Small intestine (tissue), 7 donors: ENCODE measurements around the gene MAP3K20. TPM values are rescaled to one million over a fixed set of nuclear protein-coding genes. Genes with fewer than 3 reads are reported as not detected.

Source experiments
- DNase-seq, 2 donors: peaks; one replicate each; pipeline versions ENCODE4 v3.0.0 to v3.0.0-alpha.2; 2013
- FAIRE-seq: peaks from 2 replicates; lab custom pipeline; 2012; peaks lifted over from hg19 to GRCh38; lab: Jason Lieb, UNC
- H3K27ac ChIP-seq, 3 donors: one replicate each; pipeline ENCODE4 v1.5.1; 2013; ENCODE audit warnings: low read length in 2 of 3, mild to moderate bottlenecking in 2 of 3, control low read depth in 1 of 3, inconsistent platforms in 1 of 3, low read depth in 1 of 3, moderate library complexity in 1 of 3
- H3K27me3 ChIP-seq, 3 donors: one replicate each; pipeline ENCODE4 v1.6.1; 2013; ENCODE audit warnings: low read length in 3 of 3, inconsistent platforms in 1 of 3; ENCODE audit not compliant: control insufficient read depth in 3 of 3, insufficient read depth in 3 of 3
- H3K36me3 ChIP-seq, 3 donors: one replicate each; pipeline ENCODE4 v1.6.1; 2013; ENCODE audit warnings: low read length in 3 of 3, inconsistent platforms in 1 of 3, low read depth in 1 of 3, mild to moderate bottlenecking in 1 of 3, moderate library complexity in 1 of 3; ENCODE audit not compliant: control insufficient read depth in 3 of 3, insufficient read depth in 2 of 3
- H3K4me1 ChIP-seq, 3 donors: one replicate each; pipeline ENCODE4 v1.6.1; 2013; ENCODE audit warnings: low read length in 2 of 3, inconsistent platforms in 1 of 3, low read depth in 1 of 3, mild to moderate bottlenecking in 1 of 3, moderate library complexity in 1 of 3; ENCODE audit not compliant: control insufficient read depth in 3 of 3, insufficient read depth in 2 of 3
- H3K4me3 ChIP-seq, 3 donors: one replicate each; pipeline ENCODE4 v1.5.1; 2013; ENCODE audit warnings: low read length in 3 of 3, control low read depth in 1 of 3, inconsistent platforms in 1 of 3, low read depth in 1 of 3, mild to moderate bottlenecking in 1 of 3, moderate library complexity in 1 of 3
- H3K9me3 ChIP-seq, 2 donors: one replicate each; pipeline ENCODE4 v1.6.1; 2013; ENCODE audit warnings: low read depth in 1 of 2, low read length in 1 of 2; ENCODE audit not compliant: control insufficient read depth in 2 of 2, insufficient read depth in 1 of 2
- WGBS, 3 donors: extraction: QIAGEN DNeasy Blood & Tissue Kit; methylation state at CpG; one replicate each; pipeline ENCODE4 v1.1.7; 2013; 5-methylcytosine and 5-hydroxymethylcytosine counted together
- polyA plus RNA-seq, 4 donors: library from polyadenylated mRNA; stranded (reverse) in 3 of 4; unstranded in 1 of 4; fragments of 200-250 nt in 3 of 4; fragments of 120-200 nt in 1 of 4; gene quantifications; one replicate each; pipeline versions ENCODE4 v1.2.1 to v1.2.3, GENCODE V29; 2013
- donor health status: healthy with polysubstance abuse.
- donor health status: control.
- donor health status: control.
- donor health status: Bipolar disorder and iron deficiency.
- donor health status: healthy.

The MAP3K20 gene
- polyA plus RNA-seq, 4 donors = 2.0 to 24.5 (median 13.5) TPM

GRCh38 chr2:173191601-173192000, 116.0 kb downstream of the MAP3K20 start:
- H3K27me3 ChIP-seq = no peaks in the 10 kb centered on the region
- peaks cover 0 to 7% (median 3%) of the 10 kb centered on the region in 3 donors for H3K36me3 ChIP-seq
- H3K9me3 ChIP-seq = no peaks in the 10 kb centered on the region
- H3K4me1 ChIP-seq = peaks cover 0 to 3% (median 2%) of the 10 kb centered on the region in 3 donors
- FAIRE-seq (no peak), DNase-seq (no peak)
- H3K27ac ChIP-seq = no peak overlapping the region
- 75 to 80% (median 78%) methylated on average over 3 of the region's 3 CpGs for WGBS, 3 donors
- no peak overlapping the region for H3K4me3 ChIP-seq

- no peaks in the 10 kb centered on the region for H3K9me3 ChIP-seq
- DNase-seq (no peak), FAIRE-seq (no peak)
- 76 to 83% (median 78%) methylated on average over 4 of the region's 4 CpGs for WGBS, 3 donors
- H3K4me1 ChIP-seq = peaks cover 0 to 3% (median 2%) of the 10 kb centered on the region in 3 donors
- no peaks in the 10 kb centered on the region for H3K27me3 ChIP-seq
- H3K27ac ChIP-seq = no peak overlapping the region
- H3K36me3 ChIP-seq = peaks cover 0 to 7% (median 3%) of the 10 kb centered on the region in 3 donors
- no peak overlapping the region for H3K4me3 ChIP-seq
Observed at GRCh38 chr2:173192071-173192470, 116.4 kb downstream of the MAP3K20 start.

GRCh38 chr2:173193925-173194324, 118.3 kb downstream of the MAP3K20 start:
- DNase-seq (no peak), FAIRE-seq (no peak)
- Histone ChIP-seq H3K27me3 (no peaks in the 10 kb centered on the region), H3K36me3 (peaks cover 0 to 9% (median 3%) of the 10 kb centered on the region in 3 donors), H3K4me1 (no peaks in the 10 kb centered on the region), H3K4me3 (no peak overlapping the region), H3K27ac (no peak overlapping the region), H3K9me3 (no peaks in the 10 kb centered on the region)
- WGBS, 3 donors = 74 to 88% (median 75%) methylated on average over 1 of the region's 1 CpG

GRCh38 chr2:173195100-173195499, 119.5 kb downstream of the MAP3K20 start:
- H3K9me3 ChIP-seq = no peaks in the 10 kb centered on the region
- no peaks in the 10 kb centered on the region for H3K27me3 ChIP-seq
- DNase-seq (no peak), FAIRE-seq (no peak)
- H3K27ac ChIP-seq = no peak overlapping the region
- no peak overlapping the region for H3K4me3 ChIP-seq
- H3K4me1 ChIP-seq = no peaks in the 10 kb centered on the region
- H3K36me3 ChIP-seq = peaks cover 0 to 9% (median 3%) of the 10 kb centered on the region in 3 donors
- WGBS, 3 donors = 76 to 95% (median 92%) methylated on average over 3 of the region's 3 CpGs

GRCh38 chr2:173196080-173196479, 120.4 kb downstream of the MAP3K20 start:
- Histone ChIP-seq H3K9me3 (no peaks in the 10 kb centered on the region), H3K27ac (no peak overlapping the region), H3K4me1 (no peaks in the 10 kb centered on the region), H3K27me3 (no peaks in the 10 kb centered on the region), H3K4me3 (no peak overlapping the region), H3K36me3 (peaks cover 0 to 12% (median 3%) of the 10 kb centered on the region in 3 donors)
- FAIRE-seq (no peak), DNase-seq (no peak)
- 95 to 99% (median 95%) methylated on average over 6 of the region's 6 CpGs for WGBS, 3 donors

- no peak overlapping the region for H3K4me3 ChIP-seq
- no peak for DNase-seq
- 90 to 99% (median 94%) methylated on average over 4 of the region's 4 CpGs for WGBS, 3 donors
- peaks cover 0 to 12% (median 1%) of the 10 kb centered on the region in 3 donors for H3K36me3 ChIP-seq
- H3K27ac ChIP-seq = no peak overlapping the region
- no peaks in the 10 kb centered on the region for H3K4me1 ChIP-seq
- no peaks in the 10 kb centered on the region for H3K27me3 ChIP-seq
- no peaks in the 10 kb centered on the region for H3K9me3 ChIP-seq
- no peak for FAIRE-seq
Observed at GRCh38 chr2:173196638-173197037, 121.0 kb downstream of the MAP3K20 start.

- no peak for FAIRE-seq
Observed at GRCh38 chr2:173198327-173198726, 122.7 kb downstream of the MAP3K20 start.

GRCh38 chr2:173199294-173199693, 123.6 kb downstream of the MAP3K20 start:
- no peak for DNase-seq
- no peak overlapping the region for H3K4me3 ChIP-seq
- H3K9me3 ChIP-seq = no peaks in the 10 kb centered on the region
- no peaks in the 10 kb centered on the region for H3K4me1 ChIP-seq
- H3K27ac ChIP-seq = no peak overlapping the region
- WGBS, 3 donors = 40 to 50% (median 47%) methylated on average over 1 of the region's 1 CpG
- peak; percentile 47 for FAIRE-seq
- peaks cover 0 to 9% (median 0%) of the 10 kb centered on the region in 3 donors for H3K36me3 ChIP-seq
- no peaks in the 10 kb centered on the region for H3K27me3 ChIP-seq

More at GRCh38 chr2:173198327-173198726, 122.7 kb downstream of the MAP3K20 start:
- no peaks in the 10 kb centered on the region for H3K4me1 ChIP-seq
- no peak overlapping the region for H3K4me3 ChIP-seq
- H3K36me3 ChIP-seq = peaks cover 0 to 9% (median 0%) of the 10 kb centered on the region in 3 donors
- H3K27ac ChIP-seq = no peak overlapping the region
- no peaks in the 10 kb centered on the region for H3K9me3 ChIP-seq
- no peaks in the 10 kb centered on the region for H3K27me3 ChIP-seq
- WGBS, 3 donors = 94 to 96% (median 94%) methylated on average over 7 of the region's 7 CpGs
- DNase-seq = no peak

GRCh38 chr2:173202570-173202969, 126.9 kb downstream of the MAP3K20 start:
- H3K27me3 ChIP-seq = no peaks in the 10 kb centered on the region
- H3K4me1 ChIP-seq = no peaks in the 10 kb centered on the region
- H3K4me3 ChIP-seq = no peak overlapping the region
- FAIRE-seq = no peak
- H3K36me3 ChIP-seq = peaks cover 0 to 8% (median 0%) of the 10 kb centered on the region in 3 donors
- no peak overlapping the region for H3K27ac ChIP-seq
- DNase-seq = no peak
- 67 to 73% (median 71%) methylated on average over 2 of the region's 2 CpGs for WGBS, 3 donors
- no peaks in the 10 kb centered on the region for H3K9me3 ChIP-seq
